Calu3 (cell line): ENCODE measurements around the gene ACSL1. TPM values are rescaled to one million over a fixed set of nuclear protein-coding genes. Genes with fewer than 3 reads are reported as not detected.

Source experiments
- BruUV-seq: library from RNA; stranded (reverse); fragments of 400-500 nt; replicated peaks from 2 replicates; lab custom pipeline; 2021; lab: Mats Ljungman, UMichigan
- CTCF ChIA-PET: fragments of 300-600 bp; sonication (Branson Sonifier 250); formaldehyde crosslinking; loops from one replicate; lab custom pipeline; 2022; ENCODE audit warnings: antibody characterized with exemption; lab: Charles Lee
- DNase-seq: peaks from one replicate; pipeline ENCODE4 v3.0.0; 2022
- H3K27ac Mint-ChIP-seq: one replicate; pipeline ENCODE4 v1.8.0; 2022; ENCODE audit warnings: mixed read lengths; ENCODE audit not compliant: unreplicated experiment
- H3K27me3 Mint-ChIP-seq: one replicate; pipeline ENCODE4 v1.8.0; 2022; ENCODE audit warnings: mixed read lengths; ENCODE audit not compliant: unreplicated experiment
- H3K36me3 Mint-ChIP-seq: one replicate; pipeline ENCODE4 v1.8.0; 2022; ENCODE audit warnings: mild to moderate bottlenecking, moderate library complexity, mixed read lengths; ENCODE audit not compliant: insufficient read depth, unreplicated experiment
- H3K4me1 Mint-ChIP-seq: one replicate; pipeline ENCODE4 v1.8.0; 2022; ENCODE audit warnings: mild to moderate bottlenecking, low read depth, mixed read lengths; ENCODE audit not compliant: unreplicated experiment
- H3K4me3 Mint-ChIP-seq: one replicate; pipeline ENCODE4 v1.8.0; 2022; ENCODE audit warnings: mild to moderate bottlenecking, low read depth, moderate library complexity, mixed read lengths; ENCODE audit not compliant: unreplicated experiment
- H3K9me3 Mint-ChIP-seq: one replicate; pipeline ENCODE4 v1.8.0; 2022; ENCODE audit warnings: low read depth, mixed read lengths; ENCODE audit not compliant: unreplicated experiment
- CTCF ChIP-seq: fragments of 200-600 bp; IDR thresholded peaks from one replicate; pipeline ENCODE4 v1.8.0; 2022; ENCODE audit warnings: antibody characterized with exemption; ENCODE audit not compliant: unreplicated experiment
- intact Hi-C: fragments of 100-400 bp; cut with micrococcal nuclease; formaldehyde crosslinking; loops from one replicate; pipeline ENCODE4 v1.10.0; 2022; ENCODE audit not compliant: unreplicated experiment
- total RNA-seq: library from RNA; stranded (reverse); gene quantifications from 2 replicates; pipeline ENCODE4 v1.2.3, GENCODE V29; 2022

The ACSL1 gene
- total RNA-seq, 1 experiment from 2014 or later, result 31.9 TPM

GRCh38 chr4:184824776-184825084, 1.0 kb downstream of the ACSL1 start:
- no TSS peak for BruUV-seq
- Mint-ChIP-seq H3K27me3 (no peaks in the 10 kb centered on the region), H3K36me3 (peaks cover 19% of the 10 kb centered on the region), H3K9me3 (no peaks in the 10 kb centered on the region), H3K4me1 (no peaks in the 10 kb centered on the region), H3K27ac (no peak overlapping the region), H3K4me3 (peak overlapping the region; percentile 94)
- intact Hi-C loops, result loop anchor here (2.0 kb wide), 1 partner anchor 78 kb away; no protein-coding TSS in a partner anchor
- no peak for DNase-seq
- TF ChIP-seq CTCF, result no peak
- CTCF ChIA-PET, result interaction anchor here (0.8 kb wide), 1 partner anchor 78 kb away, joined by 3 read pairs; no protein-coding TSS in a partner anchor

- TSS peak; percentile 35 for BruUV-seq
- no peaks in the 10 kb centered on the region for H3K27me3 Mint-ChIP-seq
- intact Hi-C loops, result loop anchor here (2.0 kb wide), 1 partner anchor 77 kb away; no protein-coding TSS in a partner anchor
- CTCF ChIA-PET, result interaction anchor here (0.8 kb wide), 1 partner anchor 77 kb away, joined by 3 read pairs; no protein-coding TSS in a partner anchor
- DNase-seq, result no peak
- no peaks in the 10 kb centered on the region for H3K4me1 Mint-ChIP-seq
- H3K36me3 Mint-ChIP-seq, result peaks cover 19% of the 10 kb centered on the region
- no peak overlapping the region for H3K27ac Mint-ChIP-seq
- peak overlapping the region; percentile 94 for H3K4me3 Mint-ChIP-seq
- H3K9me3 Mint-ChIP-seq, result no peaks in the 10 kb centered on the region
- no peak for TF ChIP-seq CTCF
Observed at GRCh38 chr4:184824081-184824775, 1.5 kb downstream of the ACSL1 start.

- TF ChIP-seq CTCF, result no peak
- Mint-ChIP-seq H3K4me3 (no peak overlapping the region), H3K9me3 (no peaks in the 10 kb centered on the region), H3K4me1 (no peaks in the 10 kb centered on the region), H3K27ac (no peak overlapping the region), H3K27me3 (no peaks in the 10 kb centered on the region), H3K36me3 (peaks cover 19% of the 10 kb centered on the region)
- CTCF ChIA-PET, result no interaction called here
- no TSS peak for BruUV-seq
- intact Hi-C loops, result no loop called here
- no peak for DNase-seq
Observed at GRCh38 chr4:184823014-184823413, 2.8 kb downstream of the ACSL1 start.

- Mint-ChIP-seq H3K4me3 (no peak overlapping the region), H3K9me3 (no peaks in the 10 kb centered on the region), H3K27me3 (no peaks in the 10 kb centered on the region), H3K36me3 (peaks cover 19% of the 10 kb centered on the region), H3K4me1 (no peaks in the 10 kb centered on the region), H3K27ac (no peak overlapping the region)
- no peak for DNase-seq
- intact Hi-C loops, result no loop called here
- no peak for TF ChIP-seq CTCF
- BruUV-seq, result no TSS peak
- CTCF ChIA-PET, result no interaction called here
Observed at GRCh38 chr4:184822356-184822755, 3.4 kb downstream of the ACSL1 start.
